Activated T-cell treated with anti-CD3 and anti-CD28 coated beads, Interleukin-2, amount 50 U/mL, for 72 hours (primary cell): ENCODE results near the gene TRIM21. TPM values are rescaled to one million over a fixed set of nuclear protein-coding genes. Genes with fewer than 3 reads are reported as not detected.
A peak's percentile ranks its signal among the peaks of the same experiment; 100 is the strongest.
"Not testable (repeated sequence)": the region's sequence is repeated elsewhere in the genome, so short reads cannot be mapped to it uniquely, and the experiment has no call there.

Source experiments
- ATAC-seq, 2 donors: fragments of 150-1000 bp; cut with Tn5 transposase; replicated peaks in 1 of 2; 2 replicates each; pipeline ENCODE4 v1.10.0; 2021; ENCODE audit warnings: moderate library complexity in 2 of 2, mild to moderate bottlenecking in 1 of 2
- DNase-seq, 2 donors: peaks; one replicate each; pipeline ENCODE4 v3.0.0; 2021 to 2022; ENCODE audit warnings: mixed read lengths in 1 of 2
- H3K27ac Mint-ChIP-seq: one replicate; pipeline ENCODE4 v1.8.0; 2022; ENCODE audit warnings: mild to moderate bottlenecking, moderate library complexity, mixed read lengths
- H3K27me3 Mint-ChIP-seq: one replicate; pipeline ENCODE4 v1.8.0; 2022; ENCODE audit warnings: low read depth, mixed read lengths
- H3K36me3 Mint-ChIP-seq, 2 donors: one replicate each; pipeline ENCODE4 v1.8.0; 2022; ENCODE audit warnings: mixed read lengths in 2 of 2, mild to moderate bottlenecking in 1 of 2; ENCODE audit not compliant: insufficient read depth in 2 of 2
- H3K4me1 Mint-ChIP-seq: one replicate; pipeline ENCODE4 v1.8.0; 2022; ENCODE audit warnings: low read depth, mixed read lengths
- H3K4me3 Mint-ChIP-seq, 2 donors: one replicate each; pipeline ENCODE4 v1.8.0; 2022; ENCODE audit warnings: mild to moderate bottlenecking in 2 of 2, mixed read lengths in 2 of 2, moderate library complexity in 2 of 2
- H3K9me3 Mint-ChIP-seq, 2 donors: one replicate each; pipeline ENCODE4 v1.8.0; 2022; ENCODE audit warnings: mixed read lengths in 2 of 2
- total RNA-seq, 2 donors: library from RNA; stranded (reverse); gene quantifications; one replicate each; pipeline ENCODE4 v1.2.3, GENCODE V29; 2022

TRIM21 gene
- total RNA-seq: 10 to 100 TPM; 26.5 to 35.3 TPM

DNA sequence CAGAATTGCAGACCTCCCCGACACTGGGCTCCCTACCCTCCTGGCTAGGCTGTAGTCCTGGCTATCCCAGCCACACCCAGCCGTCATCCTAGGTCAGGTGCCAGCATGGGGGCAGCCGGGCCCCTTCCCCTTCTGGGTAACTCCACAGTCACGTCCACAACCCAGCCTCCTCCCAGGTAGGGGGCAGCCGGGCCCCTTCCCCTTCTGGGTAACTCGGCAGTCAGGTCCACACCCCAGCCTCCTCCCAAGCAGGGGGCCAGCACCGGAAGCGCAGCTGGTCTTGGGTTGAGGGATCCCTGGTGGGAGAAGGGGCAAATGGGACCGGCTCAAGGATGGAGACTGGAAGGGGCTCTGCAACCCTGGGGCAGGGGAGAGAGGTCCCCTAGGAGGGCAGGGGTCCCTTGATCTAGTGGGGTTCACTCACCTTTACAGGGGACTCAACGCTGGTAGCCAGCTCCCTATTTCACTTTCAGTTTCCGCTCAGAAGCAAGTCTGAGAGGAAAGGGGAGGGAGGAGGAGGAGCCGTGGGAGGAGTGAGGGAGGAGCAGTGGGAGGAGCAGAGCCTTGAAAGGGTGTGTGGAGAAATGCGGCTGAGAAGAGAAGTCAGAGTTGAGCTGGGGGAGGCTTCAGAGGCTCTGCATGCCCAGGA lies at the start of gene TRIM21:
TRIM21 (minus strand) TSS at position 494 of the 649 bp plus-strand sequence. CDS start 3,293 bp downstream, outside the sequence.
- DNase-seq (peak; percentile 88 to 94), ATAC-seq (peak; percentile 98 to 99)
- Mint-ChIP-seq H3K4me3 (peak within 1 kb of the TSS; percentile 84 to 91), H3K36me3 (peaks cover 14 to 22% of the 10 kb centered on the region in 2 donors), H3K4me1 (peaks cover 30% of the 10 kb centered on the region), H3K27me3 (no peaks in the 10 kb centered on the region), H3K9me3 (peaks cover 0 to 4% of the 10 kb centered on the region in 2 donors), H3K27ac (peak within 1 kb of the TSS; percentile 91)

DNA sequence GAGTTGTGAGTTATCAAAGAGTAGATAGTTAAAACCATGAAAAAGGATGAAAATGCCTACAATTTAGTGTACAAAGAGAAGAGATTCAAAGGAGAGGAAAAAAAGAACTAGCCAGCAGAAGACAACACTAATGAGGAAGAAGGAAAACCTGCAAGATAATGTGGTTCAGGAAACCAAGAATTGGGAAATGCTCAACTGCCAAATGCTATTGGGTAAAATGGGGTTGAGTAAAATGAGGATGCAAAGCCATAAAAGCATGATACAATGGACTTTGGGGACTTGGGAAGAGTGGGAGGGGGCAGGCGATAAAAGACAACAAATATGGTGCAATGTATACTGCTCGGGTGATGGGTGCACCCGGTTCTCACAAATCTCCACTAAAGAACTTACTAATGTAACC lies 48.0 kb upstream of the TRIM21 start:
- Mint-ChIP-seq H3K4me3 (no peak overlapping the region), H3K36me3 (peaks cover 0 to 2% of the 10 kb centered on the region in 2 donors), H3K4me1 (no peaks in the 10 kb centered on the region), H3K9me3 (peaks cover 2% of the 10 kb centered on the region in 2 donors), H3K27me3 (no peaks in the 10 kb centered on the region), H3K27ac (no peak overlapping the region)
- no peak for ATAC-seq
- no peak for DNase-seq

DNA sequence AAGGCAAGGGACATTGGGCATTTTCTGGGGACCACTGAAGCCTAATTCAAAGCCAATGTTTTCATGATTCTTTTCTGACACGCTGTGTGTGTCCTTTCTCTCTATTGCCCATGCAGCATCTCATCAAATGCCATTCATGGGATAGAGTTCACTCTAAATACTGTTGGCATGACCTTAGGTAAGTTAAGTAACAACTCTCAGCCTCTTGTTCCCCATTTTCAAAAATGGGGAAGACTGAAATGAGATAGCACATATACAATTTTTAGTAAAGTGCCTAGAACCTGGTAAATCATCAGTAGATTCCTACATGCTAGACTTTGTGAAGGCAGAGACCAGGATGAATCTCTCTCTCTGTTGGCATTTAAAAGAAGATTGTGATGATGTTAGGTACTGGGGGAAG lies 42.9 kb upstream of the TRIM21 start:
- H3K27ac Mint-ChIP-seq: no peak overlapping the region
- no peaks in the 10 kb centered on the region for H3K4me1 Mint-ChIP-seq
- ATAC-seq: no peak
- H3K4me3 Mint-ChIP-seq: no peak overlapping the region
- H3K27me3 Mint-ChIP-seq: peaks cover 9% of the 10 kb centered on the region
- peaks cover 0 to 2% of the 10 kb centered on the region in 2 donors for H3K36me3 Mint-ChIP-seq
- DNase-seq: no peak
- H3K9me3 Mint-ChIP-seq: peaks cover 2% of the 10 kb centered on the region in 2 donors

GRCh38 chr11:4433856-4434255 lies 40.4 kb upstream of the TRIM21 start:
- peaks cover 9% of the 10 kb centered on the region for H3K27me3 Mint-ChIP-seq
- H3K36me3 Mint-ChIP-seq: no peaks in the 10 kb centered on the region
- H3K4me1 Mint-ChIP-seq: no peaks in the 10 kb centered on the region
- H3K9me3 Mint-ChIP-seq: peaks cover 0 to 2% of the 10 kb centered on the region in 2 donors
- H3K4me3 Mint-ChIP-seq: no peak overlapping the region
- no peak overlapping the region for H3K27ac Mint-ChIP-seq
- DNase-seq (no peak), ATAC-seq (no peak)

DNA sequence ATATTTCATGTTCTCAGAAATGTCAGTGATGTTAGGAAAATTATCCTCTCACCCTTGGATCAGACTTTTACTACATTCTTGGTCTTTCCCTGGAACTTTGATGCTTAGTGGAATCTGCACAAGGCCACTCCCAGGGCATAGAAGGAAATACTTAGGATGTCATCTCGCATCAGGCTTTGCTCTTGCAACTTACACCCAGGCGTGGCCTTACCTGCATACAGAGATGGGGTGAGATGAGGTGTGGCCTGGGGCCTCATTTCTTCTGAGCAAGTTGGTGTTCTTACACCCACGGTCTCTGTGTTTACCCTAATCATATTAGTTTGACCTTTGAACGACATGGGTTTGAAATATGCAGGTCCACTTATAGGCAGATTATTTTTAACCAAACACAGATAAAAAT lies 36.5 kb upstream of the TRIM21 start:
- Mint-ChIP-seq H3K4me1 (no peaks in the 10 kb centered on the region), H3K36me3 (no peaks in the 10 kb centered on the region), H3K9me3 (no peaks in the 10 kb centered on the region), H3K4me3 (no peak overlapping the region), H3K27me3 (peaks cover 9% of the 10 kb centered on the region), H3K27ac (no peak overlapping the region)
- DNase-seq (no peak), ATAC-seq (no peak)

DNA sequence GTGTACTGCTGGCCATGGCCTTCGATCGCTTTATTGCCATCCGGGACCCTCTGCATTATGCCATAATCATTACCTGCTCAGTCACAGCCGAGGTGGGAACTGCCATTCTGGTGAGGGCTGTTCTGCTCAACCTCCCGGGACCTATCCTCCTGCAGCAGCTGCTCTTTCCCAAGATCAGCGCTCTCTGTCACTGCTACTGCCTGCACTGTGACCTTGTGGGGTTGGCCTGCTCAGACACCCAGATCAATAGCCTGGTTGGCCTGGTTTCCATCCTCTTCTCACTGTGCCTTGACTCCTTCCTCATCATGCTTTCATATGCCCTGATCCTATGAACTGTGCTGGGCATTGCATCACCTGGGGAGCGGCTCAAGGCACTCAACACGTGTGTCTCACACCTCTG lies 24.9 kb upstream of the TRIM21 start:
- DNase-seq (no peak), ATAC-seq (no peak)
- Mint-ChIP-seq H3K9me3 (no peaks in the 10 kb centered on the region), H3K4me3 (no peak overlapping the region), H3K27ac (no peak overlapping the region), H3K4me1 (no peaks in the 10 kb centered on the region), H3K36me3 (no peaks in the 10 kb centered on the region), H3K27me3 (peaks cover 18% of the 10 kb centered on the region)

DNA sequence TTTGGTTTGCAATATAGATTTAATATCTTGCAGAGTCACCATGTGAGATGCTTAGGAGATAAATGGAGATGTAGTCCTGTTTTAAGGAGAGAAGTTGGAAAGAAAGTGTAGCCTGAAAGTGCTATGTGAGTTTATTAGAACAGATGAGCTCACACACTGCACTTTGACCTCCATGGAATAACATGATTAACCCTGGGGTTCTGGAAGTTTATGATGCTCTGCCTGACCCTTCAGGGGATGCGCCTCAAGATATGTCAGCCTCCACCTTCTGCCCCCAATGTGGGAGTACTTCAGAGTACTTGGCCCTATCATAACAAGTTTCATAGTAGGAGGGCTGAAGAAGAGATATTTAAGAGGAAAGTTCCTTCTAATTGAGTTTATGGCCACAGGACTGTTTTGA lies 23.3 kb upstream of the TRIM21 start:
- DNase-seq: no peak
- peak overlapping the region; percentile 76 for H3K27ac Mint-ChIP-seq
- H3K4me1 Mint-ChIP-seq: no peaks in the 10 kb centered on the region
- H3K9me3 Mint-ChIP-seq: no peaks in the 10 kb centered on the region
- H3K4me3 Mint-ChIP-seq: no peak overlapping the region
- H3K36me3 Mint-ChIP-seq: no peaks in the 10 kb centered on the region
- peaks cover 18% of the 10 kb centered on the region for H3K27me3 Mint-ChIP-seq
- ATAC-seq: no peak

DNA sequence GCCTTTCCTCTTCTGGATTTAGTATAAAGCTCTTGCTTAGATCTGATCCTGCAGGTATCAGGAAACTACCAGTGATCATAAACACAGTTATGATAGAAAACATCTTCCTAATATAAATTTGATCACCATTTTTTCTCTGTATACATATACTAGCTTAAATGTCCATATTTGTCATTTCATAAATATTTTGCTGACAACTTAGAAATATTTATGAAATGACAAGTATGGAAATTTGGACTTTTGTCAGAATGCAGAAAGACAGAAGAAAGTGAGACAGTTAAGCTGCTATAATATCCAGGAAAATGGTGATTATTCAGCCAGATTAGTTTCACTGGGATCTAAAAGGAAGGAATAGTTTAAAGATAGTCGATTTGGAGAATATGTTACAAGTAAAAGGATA lies 22.8 kb upstream of the TRIM21 start:
- peak overlapping the region; percentile 76 for H3K27ac Mint-ChIP-seq
- H3K4me3 Mint-ChIP-seq: no peak overlapping the region
- no peak for ATAC-seq
- no peak for DNase-seq
- H3K27me3 Mint-ChIP-seq: peaks cover 18% of the 10 kb centered on the region
- H3K4me1 Mint-ChIP-seq: no peaks in the 10 kb centered on the region
- no peaks in the 10 kb centered on the region for H3K9me3 Mint-ChIP-seq
- no peaks in the 10 kb centered on the region for H3K36me3 Mint-ChIP-seq

DNA sequence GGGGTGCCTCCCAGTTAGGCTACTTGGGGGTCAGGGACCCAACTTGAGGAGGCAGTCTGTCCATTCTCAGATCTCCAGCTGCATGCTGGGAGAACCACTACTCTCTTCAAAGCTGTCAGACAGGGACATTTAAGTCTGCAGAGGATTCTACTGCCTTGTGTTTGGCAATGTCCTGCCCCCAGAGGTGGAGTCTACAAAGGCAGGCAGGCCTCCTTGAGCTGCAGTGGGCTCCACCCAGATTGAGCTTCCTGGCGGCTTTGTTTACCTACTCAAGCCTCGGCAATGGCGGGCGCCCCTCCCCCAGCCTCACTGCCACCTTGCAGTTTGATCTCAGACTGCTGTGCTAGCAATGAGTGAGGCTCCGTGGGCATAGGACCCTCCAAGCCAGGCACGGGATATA lies 12.7 kb upstream of the TRIM21 start:
- DNase-seq, H3K4me3 Mint-ChIP-seq, H3K9me3 Mint-ChIP-seq, H3K36me3 Mint-ChIP-seq, ATAC-seq, H3K27ac Mint-ChIP-seq, H3K4me1 Mint-ChIP-seq: not testable (repeated sequence)
- H3K27me3 Mint-ChIP-seq: peaks cover 25% of the 10 kb centered on the region

DNA sequence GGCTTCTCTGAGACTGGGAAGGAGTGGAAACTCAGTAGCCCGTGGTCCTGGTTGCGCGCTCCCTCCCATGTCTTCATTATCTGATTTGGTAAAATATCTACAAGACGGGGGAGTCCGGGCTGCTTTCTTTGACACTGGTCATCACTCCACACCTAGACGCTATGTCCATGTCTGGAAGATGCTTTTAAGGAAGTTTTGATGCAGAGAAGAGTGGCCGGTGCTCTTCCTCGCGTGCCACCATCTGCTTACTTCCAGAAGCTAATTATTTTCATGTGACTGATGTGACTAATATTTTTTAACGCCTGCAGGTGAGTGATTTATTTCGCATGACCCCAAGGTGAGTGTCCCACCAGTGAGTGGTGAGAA lies 339 bp upstream of the TRIM21 start:
- Mint-ChIP-seq H3K27me3 (no peaks in the 10 kb centered on the region), H3K9me3 (peaks cover under 1 to 6% of the 10 kb centered on the region in 2 donors), H3K4me3 (peak overlapping the region; percentile 84 to 91), H3K4me1 (peaks cover 30% of the 10 kb centered on the region), H3K27ac (peak overlapping the region; percentile 91), H3K36me3 (peaks cover 13 to 21% of the 10 kb centered on the region in 2 donors)
- ATAC-seq (no peak), DNase-seq (no peak)

DNA sequence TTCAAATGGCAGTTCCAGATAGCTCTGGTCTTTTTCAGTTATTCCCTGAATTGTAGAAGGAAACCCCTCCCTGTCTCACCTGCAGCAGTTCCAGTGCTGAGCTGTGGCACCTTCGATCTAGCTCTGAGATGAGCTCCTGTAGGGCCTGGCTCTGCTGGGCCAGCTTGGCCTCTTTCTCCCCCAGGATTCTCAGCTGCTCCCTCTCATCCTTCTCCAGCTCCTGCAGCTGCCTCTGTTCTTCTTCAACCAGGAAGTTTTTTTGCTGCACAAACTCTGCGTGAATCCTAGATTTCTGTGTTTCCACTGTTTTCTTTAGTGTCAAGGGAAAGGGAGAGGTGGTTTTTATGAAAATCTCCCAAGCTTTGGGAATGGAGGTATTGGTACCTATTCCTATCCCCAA lies 5.3 kb downstream of the TRIM21 start:
- DNase-seq: no peak
- Mint-ChIP-seq H3K4me3 (no peak overlapping the region), H3K27ac (peak overlapping the region; percentile 9), H3K4me1 (peaks cover 24% of the 10 kb centered on the region), H3K27me3 (no peaks in the 10 kb centered on the region), H3K9me3 (no peaks in the 10 kb centered on the region), H3K36me3 (peaks cover 16 to 22% of the 10 kb centered on the region in 2 donors)
- no peak for ATAC-seq

GRCh38 chr11:4385978-4386740 lies 7.3 kb downstream of the TRIM21 start:
- Mint-ChIP-seq H3K4me3 (no peak overlapping the region), H3K4me1 (peaks cover 7% of the 10 kb centered on the region), H3K27ac (no peak overlapping the region), H3K36me3 (peaks cover 10 to 13% of the 10 kb centered on the region in 2 donors), H3K9me3 (no peaks in the 10 kb centered on the region), H3K27me3 (no peaks in the 10 kb centered on the region)
- no peak for DNase-seq
- no peak for ATAC-seq

DNA sequence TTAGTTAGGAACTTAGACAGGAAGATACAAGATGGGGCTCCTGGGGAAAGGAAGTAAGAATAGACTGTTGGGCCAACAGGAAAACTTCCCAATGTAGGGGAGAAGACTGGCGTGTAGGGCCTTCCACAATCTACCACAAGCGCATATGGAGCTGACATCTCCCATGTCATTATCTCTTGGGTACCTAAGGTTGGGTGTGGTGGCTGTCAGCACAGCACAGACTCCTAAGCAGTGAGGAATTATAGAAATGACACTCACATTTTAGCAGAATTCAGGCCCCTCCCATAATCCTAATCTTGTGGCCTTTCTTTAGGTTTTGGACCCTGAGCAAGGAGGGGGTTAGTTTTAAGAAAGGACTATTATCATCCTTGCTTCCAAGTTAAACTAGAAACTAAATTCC lies 11.6 kb downstream of the TRIM21 start:
- H3K36me3 Mint-ChIP-seq: peaks cover 0 to 5% of the 10 kb centered on the region in 2 donors
- H3K4me1 Mint-ChIP-seq: no peaks in the 10 kb centered on the region
- DNase-seq: no peak
- no peak overlapping the region for H3K27ac Mint-ChIP-seq
- ATAC-seq: no peak
- H3K27me3 Mint-ChIP-seq: no peaks in the 10 kb centered on the region
- H3K4me3 Mint-ChIP-seq: no peak overlapping the region
- H3K9me3 Mint-ChIP-seq: no peaks in the 10 kb centered on the region
